ENCODE data around the gene CD84. TPM values are rescaled to one million over a fixed set of nuclear protein-coding genes. Genes with fewer than 3 reads are reported as not detected.

Gene CD84
- total RNA-seq, 1 experiment from 2014 or later = not detected

DNA sequence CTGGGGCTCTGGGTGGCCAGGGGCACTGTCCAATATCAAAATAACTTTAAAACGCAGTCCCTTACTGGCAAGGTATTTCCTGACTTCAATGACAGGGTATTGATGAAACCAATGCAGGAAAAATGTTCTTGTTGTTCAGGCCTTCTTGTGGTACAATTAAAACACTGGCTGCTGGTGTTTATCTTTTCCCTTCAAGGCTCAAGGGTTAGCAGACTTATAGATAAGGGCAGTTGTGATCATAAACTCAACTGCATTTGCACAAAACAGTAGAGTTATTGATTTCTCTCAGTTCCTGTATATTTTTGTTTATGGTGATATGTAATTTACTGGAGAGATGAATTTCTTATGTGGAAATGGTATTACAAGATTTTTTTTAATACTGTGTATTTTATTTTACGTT, 2.7 kb upstream of the CD84 start:
- CTCF ChIA-PET = no interaction called here
- Histone ChIP-seq H3K9ac (ENCODE audit: low read length) (no peak overlapping the region), H4K20me1 (ENCODE audit: low read length) (no peaks in the 10 kb centered on the region), H3K79me2 (ENCODE audit: low read length) (no peaks in the 10 kb centered on the region), H3K27me3 (ENCODE audit: low read length) (peaks cover 42% of the 10 kb centered on the region), H3K36me3 (ENCODE audit: low read depth, low read length) (no peaks in the 10 kb centered on the region), H3K27ac (ENCODE audit: low read length) (no peak overlapping the region), H2AFZ (ENCODE audit: low read length) (no peak overlapping the region), H3K4me3 (ENCODE audit: low read length) (no peak overlapping the region), H3F3A (ENCODE audit: low read length, unreplicated experiment) (no peaks in the 10 kb centered on the region), H3K4me1 (ENCODE audit: insufficient read depth, low read length) (no peaks in the 10 kb centered on the region), H3K9me3 (ENCODE audit: low read length) (no peaks in the 10 kb centered on the region), H3K4me2 (ENCODE audit: low read length) (no peak overlapping the region), H3K9me2 (replicated peaks; ENCODE audit: low read length) (no peaks in the 10 kb centered on the region)
- TF ChIP-seq, protein P1, sequence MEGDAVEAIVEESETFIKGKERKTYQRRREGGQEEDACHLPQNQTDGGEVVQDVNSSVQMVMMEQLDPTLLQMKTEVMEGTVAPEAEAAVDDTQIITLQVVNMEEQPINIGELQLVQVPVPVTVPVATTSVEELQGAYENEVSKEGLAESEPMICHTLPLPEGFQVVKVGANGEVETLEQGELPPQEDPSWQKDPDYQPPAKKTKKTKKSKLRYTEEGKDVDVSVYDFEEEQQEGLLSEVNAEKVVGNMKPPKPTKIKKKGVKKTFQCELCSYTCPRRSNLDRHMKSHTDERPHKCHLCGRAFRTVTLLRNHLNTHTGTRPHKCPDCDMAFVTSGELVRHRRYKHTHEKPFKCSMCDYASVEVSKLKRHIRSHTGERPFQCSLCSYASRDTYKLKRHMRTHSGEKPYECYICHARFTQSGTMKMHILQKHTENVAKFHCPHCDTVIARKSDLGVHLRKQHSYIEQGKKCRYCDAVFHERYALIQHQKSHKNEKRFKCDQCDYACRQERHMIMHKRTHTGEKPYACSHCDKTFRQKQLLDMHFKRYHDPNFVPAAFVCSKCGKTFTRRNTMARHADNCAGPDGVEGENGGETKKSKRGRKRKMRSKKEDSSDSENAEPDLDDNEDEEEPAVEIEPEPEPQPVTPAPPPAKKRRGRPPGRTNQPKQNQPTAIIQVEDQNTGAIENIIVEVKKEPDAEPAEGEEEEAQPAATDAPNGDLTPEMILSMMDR (conservative IDR thresholded peaks at IDR 0.05; ENCODE audit: low read depth, low read length) = no peak
- TF ChIP-seq EZH2 (IDR thresholded peaks at IDR 0.05; ENCODE audit: low read length, unreplicated experiment) (no peak), EZH2phosphoT487 (IDR thresholded peaks at IDR 0.05; ENCODE audit: borderline replicate concordance, low read length) (no peak)
- no TSS peak for BruUV-seq (replicated peaks)
- intact Hi-C loops (cut with micrococcal nuclease) = no loop called here
- ATAC-seq = no peak
- no peak for DNase-seq
- POLR2A ChIA-PET (ENCODE audit: unreplicated experiment) = no interaction called here

DNA sequence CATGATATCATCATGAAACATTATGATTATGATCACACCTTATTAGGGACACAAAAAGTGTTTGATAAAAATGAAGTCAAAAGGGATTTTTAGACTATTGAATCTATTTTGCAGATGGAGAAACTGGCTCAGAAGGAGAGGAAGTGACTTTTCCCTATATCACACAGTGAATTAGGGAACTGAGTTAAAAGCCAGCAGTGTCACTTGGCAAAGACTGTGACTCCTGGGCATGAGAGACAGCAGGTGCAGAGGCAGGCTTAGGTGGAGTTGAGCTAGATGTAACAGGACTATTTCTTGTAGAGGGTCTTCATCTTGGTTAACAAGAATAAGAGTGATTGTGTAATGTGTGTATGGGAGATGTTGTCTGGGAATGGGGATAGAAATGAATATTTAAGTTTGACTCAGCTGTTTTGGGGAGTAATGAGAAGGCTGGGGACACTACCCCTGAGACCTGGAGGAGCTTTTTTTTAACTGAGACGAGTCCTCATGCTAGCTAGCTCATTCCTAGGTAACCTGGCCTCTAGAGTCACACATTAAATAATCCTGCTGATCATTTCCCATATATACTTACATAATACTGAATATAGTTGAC, 1.0 kb upstream of the CD84 start:
- Histone ChIP-seq H3K9ac (ENCODE audit: low read length) (no peak overlapping the region), H2AFZ (ENCODE audit: low read length) (no peak overlapping the region), H3K9me3 (ENCODE audit: low read length) (no peaks in the 10 kb centered on the region), H3K4me1 (ENCODE audit: insufficient read depth, low read length) (no peaks in the 10 kb centered on the region), H3K4me3 (ENCODE audit: low read length) (no peak overlapping the region), H4K20me1 (ENCODE audit: low read length) (no peaks in the 10 kb centered on the region), H3K27me3 (ENCODE audit: low read length) (peaks cover 36% of the 10 kb centered on the region), H3K36me3 (ENCODE audit: low read depth, low read length) (no peaks in the 10 kb centered on the region), H3K79me2 (ENCODE audit: low read length) (no peaks in the 10 kb centered on the region), H3K4me2 (ENCODE audit: low read length) (no peak overlapping the region), H3K27ac (ENCODE audit: low read length) (no peak overlapping the region), H3K9me2 (replicated peaks; ENCODE audit: low read length) (no peaks in the 10 kb centered on the region), H3F3A (ENCODE audit: low read length, unreplicated experiment) (no peaks in the 10 kb centered on the region)
- TF ChIP-seq EZH2 (IDR thresholded peaks at IDR 0.05; ENCODE audit: low read length, unreplicated experiment) (no peak), EZH2phosphoT487 (IDR thresholded peaks at IDR 0.05; ENCODE audit: borderline replicate concordance, low read length) (no peak)
- TF ChIP-seq, protein P1 (conservative IDR thresholded peaks at IDR 0.05; ENCODE audit: low read depth, low read length) = no peak
- BruUV-seq (replicated peaks) = no TSS peak
- intact Hi-C loops (cut with micrococcal nuclease) = no loop called here
- CTCF ChIA-PET = no interaction called here
- no peak for DNase-seq
- POLR2A ChIA-PET (ENCODE audit: unreplicated experiment) = no interaction called here
- no peak for ATAC-seq

DNA sequence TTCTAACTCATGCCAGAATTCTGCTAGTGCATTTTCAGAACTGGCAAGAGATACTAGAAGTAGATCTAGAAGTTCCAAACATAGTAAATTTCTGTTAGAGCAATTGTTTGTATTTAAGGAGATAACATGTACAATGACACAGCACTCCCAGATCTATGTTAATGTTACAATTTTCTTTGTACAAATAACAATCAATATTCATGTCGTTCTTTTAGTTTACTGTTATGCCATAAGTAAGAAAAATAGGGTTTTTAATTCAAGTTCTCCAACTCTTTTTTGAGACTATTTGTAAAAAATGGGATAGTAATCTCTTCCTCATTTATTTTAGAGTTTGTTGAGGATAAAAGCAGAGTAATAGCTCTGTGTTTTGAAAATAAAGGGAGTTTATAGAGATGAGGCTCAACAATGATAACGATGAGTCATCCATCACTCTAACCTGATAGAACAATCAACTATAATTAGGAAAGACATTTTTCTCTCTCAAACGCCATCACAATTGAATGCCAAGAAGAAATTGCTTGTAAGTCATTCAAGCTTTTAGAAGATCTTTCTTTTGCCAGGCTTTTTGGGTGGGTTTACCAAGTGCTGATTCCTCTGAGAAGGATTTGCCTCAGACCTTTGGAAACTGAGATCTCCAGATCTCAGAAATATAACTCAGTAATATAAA, 638 bp downstream of the CD84 start:
- Histone ChIP-seq H2AFZ (ENCODE audit: low read length) (no peak overlapping the region), H4K20me1 (ENCODE audit: low read length) (no peaks in the 10 kb centered on the region), H3K27ac (ENCODE audit: low read length) (no peak overlapping the region), H3K9me2 (replicated peaks; ENCODE audit: low read length) (no peaks in the 10 kb centered on the region), H3K79me2 (ENCODE audit: low read length) (no peaks in the 10 kb centered on the region), H3F3A (ENCODE audit: low read length, unreplicated experiment) (no peaks in the 10 kb centered on the region), H3K36me3 (ENCODE audit: low read depth, low read length) (no peaks in the 10 kb centered on the region), H3K4me1 (ENCODE audit: insufficient read depth, low read length) (no peaks in the 10 kb centered on the region), H3K4me3 (ENCODE audit: low read length) (no peak overlapping the region), H3K27me3 (ENCODE audit: low read length) (peaks cover 28% of the 10 kb centered on the region), H3K4me2 (ENCODE audit: low read length) (no peak overlapping the region), H3K9me3 (ENCODE audit: low read length) (no peaks in the 10 kb centered on the region), H3K9ac (ENCODE audit: low read length) (no peak overlapping the region)
- CTCF ChIA-PET = no interaction called here
- TF ChIP-seq EZH2phosphoT487 (IDR thresholded peaks at IDR 0.05; ENCODE audit: borderline replicate concordance, low read length) = no peak
- BruUV-seq (replicated peaks) = no TSS peak
- DNase-seq (no peak), ATAC-seq (no peak)
- POLR2A ChIA-PET (ENCODE audit: unreplicated experiment) = no interaction called here
- intact Hi-C loops (cut with micrococcal nuclease) = no loop called here

Measured in PC-3 (cell line).